HEK293 (cell line): ENCODE data around the gene MXI1.

Experiments used
- EGR2 ChIP-seq: fragments of 450-650 bp; formaldehyde crosslinking; IDR thresholded peaks from 2 replicates; pipeline ENCODE4 v1.5.1; 2016; ENCODE audit warnings: low read depth, missing biosample characterization, missing genetic modification characterization
- FEZF1 ChIP-seq: fragments of 450-650 bp; formaldehyde crosslinking; IDR thresholded peaks from 2 replicates; pipeline ENCODE4 v1.5.1; 2016; ENCODE audit warnings: missing biosample characterization, missing genetic modification characterization
- KLF10 ChIP-seq: fragments of 450-650 bp; IDR thresholded peaks from 2 replicates; pipeline ENCODE4 v1.5.1; 2018; ENCODE audit warnings: missing biosample characterization, mild to moderate bottlenecking, missing genetic modification characterization
- KLF9 ChIP-seq: fragments of 450-650 bp; formaldehyde crosslinking; IDR thresholded peaks from 2 replicates; pipeline ENCODE4 v1.5.1; 2016; ENCODE audit warnings: missing biosample characterization, missing genetic modification characterization, low read depth
- MYNN ChIP-seq: fragments of 450-650 bp; formaldehyde crosslinking; IDR thresholded peaks from 2 replicates; pipeline ENCODE4 v1.5.1; 2016; ENCODE audit warnings: missing biosample characterization, missing genetic modification characterization, borderline replicate concordance
- OVOL3 ChIP-seq: fragments of 450-650 bp; formaldehyde crosslinking; IDR thresholded peaks from 2 replicates; pipeline ENCODE4 v1.5.1; 2016; ENCODE audit warnings: missing biosample characterization, missing genetic modification characterization
- SALL2 ChIP-seq: fragments of 450-650 bp; formaldehyde crosslinking; IDR thresholded peaks from 2 replicates; pipeline ENCODE4 v1.5.0; 2017; ENCODE audit warnings: missing biosample characterization, mild to moderate bottlenecking, missing genetic modification characterization, borderline replicate concordance
- TCF7L2 ChIP-seq: IDR thresholded peaks from 2 replicates; pipeline ENCODE4 v1.6.1; 2011; ENCODE audit warnings: low read depth, mild to moderate bottlenecking, inconsistent platforms, low read length, moderate library complexity, borderline replicate concordance
- ZBTB1 ChIP-seq: fragments of 450-650 bp; formaldehyde crosslinking; IDR thresholded peaks from 2 replicates; pipeline ENCODE4 v1.5.1; 2016; ENCODE audit warnings: missing biosample characterization, missing genetic modification characterization
- ZBTB21 ChIP-seq: fragments of 450-650 bp; formaldehyde crosslinking; IDR thresholded peaks from 2 replicates; pipeline ENCODE4 v1.5.1; 2017; ENCODE audit warnings: missing biosample characterization, missing genetic modification characterization
- ZNF2 ChIP-seq: fragments of 450-650 bp; formaldehyde crosslinking; IDR thresholded peaks from 2 replicates; pipeline ENCODE4 v1.5.1; 2016; ENCODE audit warnings: missing biosample characterization, missing genetic modification characterization
- ZNF248 ChIP-seq: fragments of 450-650 bp; formaldehyde crosslinking; IDR thresholded peaks from 2 replicates; pipeline ENCODE4 v1.5.1; 2017; ENCODE audit warnings: missing biosample characterization, missing genetic modification characterization
- ZNF266 ChIP-seq: fragments of 450-650 bp; formaldehyde crosslinking; IDR thresholded peaks from 2 replicates; pipeline ENCODE4 v1.5.1; 2016; ENCODE audit warnings: missing biosample characterization, missing genetic modification characterization, low read depth
- ZNF324 ChIP-seq: fragments of 450-650 bp; formaldehyde crosslinking; IDR thresholded peaks from 2 replicates; pipeline ENCODE4 v1.5.1; 2016; ENCODE audit warnings: missing biosample characterization, missing genetic modification characterization
- ZNF335 ChIP-seq: fragments of 450-650 bp; formaldehyde crosslinking; conservative IDR thresholded peaks from 2 replicates; pipeline ENCODE4 v1.5.1; 2016; ENCODE audit warnings: missing biosample characterization, missing genetic modification characterization
- ZNF341 ChIP-seq: fragments of 450-650 bp; formaldehyde crosslinking; IDR thresholded peaks from 2 replicates; pipeline ENCODE4; 2016; ENCODE audit warnings: low read depth, missing biosample characterization, missing genetic modification characterization
- ZNF350 ChIP-seq: fragments of 450-650 bp; formaldehyde crosslinking; IDR thresholded peaks from 2 replicates; pipeline ENCODE4 v1.5.0; 2017; ENCODE audit warnings: missing biosample characterization, mild to moderate bottlenecking, missing genetic modification characterization
- ZNF433 ChIP-seq: fragments of 450-650 bp; formaldehyde crosslinking; IDR thresholded peaks from 2 replicates; pipeline ENCODE4 v1.5.1; 2016; ENCODE audit warnings: missing biosample characterization, missing genetic modification characterization, low read depth
- ZNF48 ChIP-seq: fragments of 450-650 bp; formaldehyde crosslinking; IDR thresholded peaks from 2 replicates; pipeline ENCODE4 v1.5.1; 2016; ENCODE audit warnings: missing biosample characterization, missing genetic modification characterization
- ZNF501 ChIP-seq: fragments of 450-650 bp; formaldehyde crosslinking; IDR thresholded peaks from 2 replicates; pipeline ENCODE4 v1.5.1; 2016; ENCODE audit warnings: missing biosample characterization, missing genetic modification characterization
- ZNF544 ChIP-seq: fragments of 450-650 bp; formaldehyde crosslinking; IDR thresholded peaks from 2 replicates; pipeline ENCODE4 v1.5.0; 2017; ENCODE audit warnings: missing biosample characterization, missing genetic modification characterization
- ZNF548 ChIP-seq: fragments of 450-650 bp; formaldehyde crosslinking; IDR thresholded peaks from 2 replicates; pipeline ENCODE4 v1.5.1; 2016; ENCODE audit warnings: missing biosample characterization, missing genetic modification characterization
- ZNF558 ChIP-seq: fragments of 450-650 bp; formaldehyde crosslinking; IDR thresholded peaks from 2 replicates; pipeline ENCODE4 v1.5.1; 2016; ENCODE audit warnings: missing biosample characterization, missing genetic modification characterization
- ZNF585B ChIP-seq: fragments of 450-650 bp; formaldehyde crosslinking; IDR thresholded peaks from 2 replicates; pipeline ENCODE4 v1.5.1; 2016; ENCODE audit warnings: missing biosample characterization, missing genetic modification characterization
- ZNF777 ChIP-seq: fragments of 450-650 bp; formaldehyde crosslinking; IDR thresholded peaks from 2 replicates; pipeline ENCODE4 v1.5.1; 2017; ENCODE audit warnings: missing biosample characterization, missing genetic modification characterization, borderline replicate concordance
- ZNF837 ChIP-seq: fragments of 450-650 bp; formaldehyde crosslinking; IDR thresholded peaks from 2 replicates; pipeline ENCODE4 v1.5.1; 2016; ENCODE audit warnings: missing biosample characterization, missing genetic modification characterization
- ZSCAN16 ChIP-seq: fragments of 450-650 bp; formaldehyde crosslinking; IDR thresholded peaks from 2 replicates; pipeline ENCODE4 v1.5.1; 2016; ENCODE audit warnings: missing biosample characterization, missing genetic modification characterization
- TF ChIP-seq, protein P1 (sequence below): fragments of 450-650 bp; formaldehyde crosslinking; IDR thresholded peaks from 2 replicates; pipeline ENCODE4 v1.5.1; 2016; ENCODE audit warnings: missing biosample characterization, missing genetic modification characterization
- TF ChIP-seq, protein P2 (sequence below): fragments of 450-650 bp; formaldehyde crosslinking; IDR thresholded peaks from 2 replicates; pipeline ENCODE4 v1.5.1; 2016; ENCODE audit warnings: missing biosample characterization, missing genetic modification characterization, low read depth
- TF ChIP-seq, protein P3 (sequence below): fragments of 450-650 bp; formaldehyde crosslinking; IDR thresholded peaks from 2 replicates; pipeline ENCODE4 v1.5.1; 2016; ENCODE audit warnings: missing biosample characterization, missing genetic modification characterization
- TF ChIP-seq, protein P4 (sequence below): fragments of 450-650 bp; formaldehyde crosslinking; IDR thresholded peaks from 2 replicates; pipeline ENCODE4 v1.5.1; 2016; ENCODE audit warnings: missing biosample characterization, missing genetic modification characterization
- TF ChIP-seq, protein P5 (sequence below): fragments of 450-650 bp; formaldehyde crosslinking; IDR thresholded peaks from 2 replicates; pipeline ENCODE4 v1.5.1; 2016; ENCODE audit warnings: missing biosample characterization, missing genetic modification characterization
- TF ChIP-seq, protein P6 (sequence below): fragments of 450-650 bp; IDR thresholded peaks from 2 replicates; pipeline ENCODE4 v1.5.1; 2018; ENCODE audit warnings: missing biosample characterization, mild to moderate bottlenecking, missing genetic modification characterization

MXI1 gene

DNA sequence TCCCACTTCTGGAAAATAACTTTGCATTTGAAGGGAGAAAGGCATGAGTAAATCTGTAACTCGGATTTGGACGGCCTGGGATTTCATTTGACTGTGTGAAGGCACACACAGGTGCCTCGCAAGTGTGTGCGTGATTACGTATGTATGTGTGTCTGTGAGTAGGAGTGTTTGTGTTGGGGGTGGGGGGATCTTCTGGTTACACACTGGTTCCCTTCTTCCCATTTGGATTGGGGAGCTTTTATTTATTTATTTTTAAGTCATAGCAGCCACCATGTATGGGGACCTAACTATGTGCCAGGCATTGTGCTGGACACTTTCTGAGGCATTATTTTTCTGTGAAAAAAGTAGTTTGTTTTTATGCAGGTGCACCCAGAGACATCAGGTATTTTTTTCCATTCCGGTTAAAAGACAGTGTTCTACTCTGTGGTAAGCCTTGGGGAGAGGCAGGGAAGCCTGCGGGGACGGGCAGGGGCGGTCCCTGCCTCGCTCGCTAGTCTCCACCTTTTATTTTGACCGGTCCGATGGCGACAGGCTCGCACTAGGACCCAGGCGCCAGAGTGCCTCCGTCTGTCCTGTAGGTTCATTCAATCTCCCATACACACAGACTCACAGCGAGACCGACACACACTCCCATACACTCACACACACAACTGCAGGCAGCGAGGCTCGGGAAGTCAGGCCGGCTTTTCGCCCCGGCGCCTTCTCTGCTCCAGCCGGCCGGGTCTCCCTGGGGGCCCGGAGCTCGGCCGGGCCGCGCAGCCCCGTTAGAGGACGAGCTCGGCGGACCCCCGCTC, at the start of gene MXI1 (continued):
- TF ChIP-seq, protein P1, sequence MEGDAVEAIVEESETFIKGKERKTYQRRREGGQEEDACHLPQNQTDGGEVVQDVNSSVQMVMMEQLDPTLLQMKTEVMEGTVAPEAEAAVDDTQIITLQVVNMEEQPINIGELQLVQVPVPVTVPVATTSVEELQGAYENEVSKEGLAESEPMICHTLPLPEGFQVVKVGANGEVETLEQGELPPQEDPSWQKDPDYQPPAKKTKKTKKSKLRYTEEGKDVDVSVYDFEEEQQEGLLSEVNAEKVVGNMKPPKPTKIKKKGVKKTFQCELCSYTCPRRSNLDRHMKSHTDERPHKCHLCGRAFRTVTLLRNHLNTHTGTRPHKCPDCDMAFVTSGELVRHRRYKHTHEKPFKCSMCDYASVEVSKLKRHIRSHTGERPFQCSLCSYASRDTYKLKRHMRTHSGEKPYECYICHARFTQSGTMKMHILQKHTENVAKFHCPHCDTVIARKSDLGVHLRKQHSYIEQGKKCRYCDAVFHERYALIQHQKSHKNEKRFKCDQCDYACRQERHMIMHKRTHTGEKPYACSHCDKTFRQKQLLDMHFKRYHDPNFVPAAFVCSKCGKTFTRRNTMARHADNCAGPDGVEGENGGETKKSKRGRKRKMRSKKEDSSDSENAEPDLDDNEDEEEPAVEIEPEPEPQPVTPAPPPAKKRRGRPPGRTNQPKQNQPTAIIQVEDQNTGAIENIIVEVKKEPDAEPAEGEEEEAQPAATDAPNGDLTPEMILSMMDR (tag by site-specific recombination), result no peak
- TF ChIP-seq, protein P2, sequence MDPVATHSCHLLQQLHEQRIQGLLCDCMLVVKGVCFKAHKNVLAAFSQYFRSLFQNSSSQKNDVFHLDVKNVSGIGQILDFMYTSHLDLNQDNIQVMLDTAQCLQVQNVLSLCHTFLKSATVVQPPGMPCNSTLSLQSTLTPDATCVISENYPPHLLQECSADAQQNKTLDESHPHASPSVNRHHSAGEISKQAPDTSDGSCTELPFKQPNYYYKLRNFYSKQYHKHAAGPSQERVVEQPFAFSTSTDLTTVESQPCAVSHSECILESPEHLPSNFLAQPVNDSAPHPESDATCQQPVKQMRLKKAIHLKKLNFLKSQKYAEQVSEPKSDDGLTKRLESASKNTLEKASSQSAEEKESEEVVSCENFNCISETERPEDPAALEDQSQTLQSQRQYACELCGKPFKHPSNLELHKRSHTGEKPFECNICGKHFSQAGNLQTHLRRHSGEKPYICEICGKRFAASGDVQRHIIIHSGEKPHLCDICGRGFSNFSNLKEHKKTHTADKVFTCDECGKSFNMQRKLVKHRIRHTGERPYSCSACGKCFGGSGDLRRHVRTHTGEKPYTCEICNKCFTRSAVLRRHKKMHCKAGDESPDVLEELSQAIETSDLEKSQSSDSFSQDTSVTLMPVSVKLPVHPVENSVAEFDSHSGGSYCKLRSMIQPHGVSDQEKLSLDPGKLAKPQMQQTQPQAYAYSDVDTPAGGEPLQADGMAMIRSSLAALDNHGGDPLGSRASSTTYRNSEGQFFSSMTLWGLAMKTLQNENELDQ (tag by site-specific recombination), result no peak
- TF ChIP-seq OVOL3 (tag by site-specific recombination) (no peak), FEZF1 (tag by site-specific recombination) (no peak), ZSCAN16 (tag by site-specific recombination) (no peak), ZBTB1 (tag by site-specific recombination) (0 out of 2 replicates have a peak, but pooled peaks have one; percentile 53), SALL2 (no peak), ZNF777 (tag by site-specific recombination) (no peak), ZNF350 (tag by site-specific recombination) (no peak), ZNF433 (tag by site-specific recombination) (no peak), ZNF248 (no peak), ZNF48 (tag by site-specific recombination) (no peak), ZNF324 (tag by site-specific recombination) (peak; percentile 94), ZNF585B (no peak), EGR2 (tag by site-specific recombination) (no peak; the same call in 1 of the 2 replicates), ZNF544 (tag by site-specific recombination) (no peak), ZNF2 (peak; percentile 91), ZNF266 (tag by site-specific recombination) (no peak), ZNF501 (tag by site-specific recombination) (peak; percentile 90; the same call in 1 of the 2 replicates), ZNF548 (tag by site-specific recombination) (no peak), ZNF558 (no peak), TCF7L2 (no peak), ZNF335 (tag by site-specific recombination) (peak; percentile 98), MYNN (tag by site-specific recombination) (peak; percentile 98), ZBTB21 (tag by site-specific recombination) (peak; percentile 45; the same call in 1 of the 2 replicates), ZNF341 (tag by site-specific recombination) (0 out of 2 replicates have a peak, but pooled peaks have one; percentile 10), KLF10 (tag by site-specific recombination) (peak; percentile 83), KLF9 (tag by site-specific recombination) (peak; percentile 60), ZNF837 (tag by site-specific recombination) (peak; percentile 92; the same call in 1 of the 2 replicates)
- TF ChIP-seq, protein P3, sequence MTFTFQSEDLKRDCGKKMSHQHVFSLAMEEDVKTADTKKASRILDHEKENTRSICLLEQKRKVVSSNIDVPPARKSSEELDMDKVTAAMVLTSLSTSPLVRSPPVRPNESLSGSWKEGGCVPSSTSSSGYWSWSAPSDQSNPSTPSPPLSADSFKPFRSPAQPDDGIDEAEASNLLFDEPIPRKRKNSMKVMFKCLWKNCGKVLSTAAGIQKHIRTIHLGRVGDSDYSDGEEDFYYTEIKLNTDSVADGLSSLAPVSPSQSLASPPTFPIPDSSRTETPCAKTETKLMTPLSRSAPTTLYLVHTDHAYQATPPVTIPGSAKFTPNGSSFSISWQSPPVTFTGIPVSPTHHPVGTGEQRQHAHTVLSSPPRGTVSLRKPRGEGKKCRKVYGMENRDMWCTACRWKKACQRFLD (tag by site-specific recombination), result no peak
- TF ChIP-seq, protein P4, sequence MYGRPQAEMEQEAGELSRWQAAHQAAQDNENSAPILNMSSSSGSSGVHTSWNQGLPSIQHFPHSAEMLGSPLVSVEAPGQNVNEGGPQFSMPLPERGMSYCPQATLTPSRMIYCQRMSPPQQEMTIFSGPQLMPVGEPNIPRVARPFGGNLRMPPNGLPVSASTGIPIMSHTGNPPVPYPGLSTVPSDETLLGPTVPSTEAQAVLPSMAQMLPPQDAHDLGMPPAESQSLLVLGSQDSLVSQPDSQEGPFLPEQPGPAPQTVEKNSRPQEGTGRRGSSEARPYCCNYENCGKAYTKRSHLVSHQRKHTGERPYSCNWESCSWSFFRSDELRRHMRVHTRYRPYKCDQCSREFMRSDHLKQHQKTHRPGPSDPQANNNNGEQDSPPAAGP (tag by site-specific recombination), result peak; percentile 97
- TF ChIP-seq, protein P5, sequence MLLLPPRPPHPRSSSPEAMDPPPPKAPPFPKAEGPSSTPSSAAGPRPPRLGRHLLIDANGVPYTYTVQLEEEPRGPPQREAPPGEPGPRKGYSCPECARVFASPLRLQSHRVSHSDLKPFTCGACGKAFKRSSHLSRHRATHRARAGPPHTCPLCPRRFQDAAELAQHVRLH, result peak; percentile 93
- TF ChIP-seq, protein P6, sequence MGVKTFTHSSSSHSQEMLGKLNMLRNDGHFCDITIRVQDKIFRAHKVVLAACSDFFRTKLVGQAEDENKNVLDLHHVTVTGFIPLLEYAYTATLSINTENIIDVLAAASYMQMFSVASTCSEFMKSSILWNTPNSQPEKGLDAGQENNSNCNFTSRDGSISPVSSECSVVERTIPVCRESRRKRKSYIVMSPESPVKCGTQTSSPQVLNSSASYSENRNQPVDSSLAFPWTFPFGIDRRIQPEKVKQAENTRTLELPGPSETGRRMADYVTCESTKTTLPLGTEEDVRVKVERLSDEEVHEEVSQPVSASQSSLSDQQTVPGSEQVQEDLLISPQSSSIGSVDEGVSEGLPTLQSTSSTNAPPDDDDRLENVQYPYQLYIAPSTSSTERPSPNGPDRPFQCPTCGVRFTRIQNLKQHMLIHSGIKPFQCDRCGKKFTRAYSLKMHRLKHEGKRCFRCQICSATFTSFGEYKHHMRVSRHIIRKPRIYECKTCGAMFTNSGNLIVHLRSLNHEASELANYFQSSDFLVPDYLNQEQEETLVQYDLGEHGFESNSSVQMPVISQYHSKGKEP, result peak; percentile 73
